GM03348 (cell line): Measurements from ENCODE around the gene F10.

ENCODE experiments used
- DNase-seq: peaks from one replicate; pipeline ENCODE4 v3.0.0; 2012; ENCODE audit warnings: low spot score

The F10 gene

GRCh38 chr13:113086991-113087922 lies 35.3 kb upstream of the F10 start:
- no peak for DNase-seq

- DNase-seq: no peak
Measured at GRCh38 chr13:113087923-113088690, 34.5 kb upstream of the F10 start.

- DNase-seq: no peak
Measured at GRCh38 chr13:113088691-113089020, 33.9 kb upstream of the F10 start.

GRCh38 chr13:113089693-113090414 lies 32.7 kb upstream of the F10 start:
- DNase-seq: no peak

DNA sequence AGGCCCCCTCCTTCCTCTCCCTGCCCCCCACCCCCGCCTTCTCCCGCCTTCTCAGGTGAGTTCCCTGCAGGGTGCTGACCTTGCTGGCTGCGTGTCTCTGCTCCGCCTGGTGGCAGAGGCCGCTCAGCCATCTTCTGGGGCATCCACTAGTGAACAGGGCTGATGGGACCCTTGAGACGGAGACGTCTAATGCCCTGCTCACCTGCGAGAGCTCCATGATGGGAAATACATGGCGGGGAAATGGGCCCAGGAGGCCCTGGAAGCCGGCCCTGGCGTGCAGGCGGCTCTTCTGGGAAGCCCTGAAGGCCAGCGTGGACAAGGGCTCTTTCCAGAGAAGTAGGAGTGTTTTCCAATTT lies 32.2 kb upstream of the F10 start:
- no peak for DNase-seq

- no peak for DNase-seq
Measured at GRCh38 chr13:113090806-113091205, 31.8 kb upstream of the F10 start.

DNA sequence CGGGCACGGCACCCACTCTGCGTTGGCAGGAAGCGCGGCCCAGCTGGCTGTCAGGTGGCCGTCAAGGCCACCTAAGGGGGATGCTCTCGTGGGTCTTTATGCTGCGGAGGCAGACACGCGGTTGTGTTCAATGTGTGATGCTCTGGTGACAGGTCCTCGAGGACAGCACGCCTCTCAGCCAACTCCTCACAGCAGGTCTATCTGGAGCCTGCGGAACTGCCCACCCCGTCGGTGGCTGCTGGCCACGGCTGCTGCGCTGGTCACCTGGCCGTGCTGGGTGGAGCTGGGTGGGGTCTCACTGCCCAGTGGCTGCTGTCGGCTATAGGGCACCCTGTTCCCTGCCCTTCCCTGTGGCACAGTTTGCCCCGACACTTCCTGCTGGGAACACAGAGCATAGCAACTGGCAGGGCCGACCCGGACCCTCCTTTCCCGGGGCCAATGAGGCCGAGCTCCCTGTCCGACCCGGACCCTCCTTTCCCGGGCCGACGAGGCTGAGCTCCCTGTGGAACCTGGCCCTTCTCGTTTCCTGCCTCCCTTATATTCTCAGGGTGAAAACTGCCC lies 31.3 kb upstream of the F10 start:
- no peak for DNase-seq

DNA sequence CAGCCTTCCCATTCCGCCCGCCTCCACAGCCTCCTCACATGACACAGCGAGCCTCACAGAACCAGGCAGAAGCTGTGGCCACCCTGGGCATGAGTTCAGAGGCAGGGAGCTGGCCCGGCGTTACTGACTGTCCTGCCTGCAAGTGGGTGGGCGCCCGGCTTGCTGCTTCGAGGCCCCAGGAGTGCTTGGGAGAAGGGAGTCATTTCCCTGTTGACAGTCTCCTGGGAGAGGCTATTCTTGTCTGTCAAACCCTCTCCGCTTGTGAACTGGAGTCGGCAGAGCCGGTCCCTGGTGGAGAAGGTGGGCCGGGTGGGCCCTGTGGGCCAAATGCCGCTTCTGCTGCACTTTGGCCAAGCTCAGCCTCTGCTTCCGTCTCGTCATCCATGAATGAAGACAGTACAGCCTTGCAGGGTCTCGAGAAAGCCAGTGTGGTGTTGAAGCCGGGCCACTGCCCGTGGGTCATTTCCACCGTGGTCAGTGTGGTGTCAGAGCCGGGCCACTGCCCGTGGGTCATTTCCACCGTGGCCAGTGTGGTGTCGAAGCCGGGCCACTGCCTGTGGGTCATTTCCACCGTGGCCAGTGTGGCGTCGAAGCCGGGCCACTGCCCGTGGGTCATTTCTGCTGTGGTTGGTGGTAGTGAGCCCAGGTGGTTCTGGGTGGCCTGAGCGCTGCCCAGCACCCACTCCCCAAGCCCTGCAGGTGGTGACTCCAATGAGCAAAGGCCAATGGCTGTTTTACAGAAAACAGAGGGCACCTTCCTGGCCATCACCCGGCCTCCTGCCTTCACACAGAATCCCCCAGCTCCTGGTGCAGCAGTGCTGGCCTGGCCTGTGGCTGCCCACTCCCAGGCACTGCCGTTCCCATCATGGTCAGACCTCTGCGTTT lies 30.5 kb upstream of the F10 start:
- DNase-seq: no peak

- no peak for DNase-seq
Measured at GRCh38 chr13:113092776-113093579, 29.6 kb upstream of the F10 start.

GRCh38 chr13:113093580-113094409 lies 28.8 kb upstream of the F10 start:
- DNase-seq: no peak

GRCh38 chr13:113094410-113094800 lies 28.2 kb upstream of the F10 start:
- DNase-seq: no peak

- no peak for DNase-seq
Measured at GRCh38 chr13:113095146-113096051, 27.2 kb upstream of the F10 start.

GRCh38 chr13:113096052-113096744 lies 26.4 kb upstream of the F10 start:
- DNase-seq: no peak

DNA sequence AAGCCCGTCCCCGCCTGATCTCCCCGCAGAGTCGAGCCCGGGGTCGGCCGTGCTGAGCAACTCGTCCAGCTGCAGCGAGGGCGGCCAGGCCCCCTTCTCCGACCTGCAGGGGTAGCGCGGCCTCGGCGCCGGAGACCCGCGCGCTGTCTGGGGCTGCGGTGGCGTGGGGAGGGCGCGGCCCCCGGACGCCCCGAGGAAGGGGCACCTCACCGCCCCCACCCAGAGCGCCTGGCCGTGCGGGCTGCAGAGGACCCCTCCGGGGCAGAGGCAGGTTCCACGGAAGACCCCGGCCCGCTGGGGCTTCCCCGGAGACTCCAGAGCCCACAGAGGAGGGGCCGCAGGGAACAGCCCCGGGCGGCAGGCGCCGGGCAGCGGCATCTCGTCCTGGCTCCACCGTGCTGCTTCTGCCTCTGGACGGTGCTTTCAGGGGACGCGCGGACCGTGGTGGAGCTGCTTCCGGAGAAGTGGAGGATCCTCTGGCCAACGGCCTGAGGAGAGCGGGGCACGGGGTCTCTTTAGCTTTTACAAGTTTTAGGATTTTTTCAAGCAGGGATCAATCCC lies 25.8 kb upstream of the F10 start:
- DNase-seq: no peak

DNA sequence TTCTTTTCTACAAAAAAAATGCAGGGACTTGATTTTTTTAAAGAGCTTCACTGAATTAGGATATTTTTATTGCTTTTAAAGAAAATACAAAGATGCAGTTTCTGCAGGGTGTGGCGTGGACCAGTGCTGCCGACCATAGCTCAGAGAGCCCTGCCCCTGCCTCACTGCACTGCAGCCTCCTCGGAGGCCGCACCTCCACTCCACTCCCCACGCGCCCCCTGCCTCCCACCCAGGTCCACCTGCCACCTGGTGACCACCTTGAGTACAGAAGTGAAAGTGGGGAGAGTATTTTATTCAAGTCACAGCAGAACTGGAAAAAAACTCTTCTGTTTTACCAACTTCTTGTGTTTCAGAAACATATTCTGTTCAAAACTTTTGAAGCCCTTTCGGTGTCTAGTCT lies 24.9 kb upstream of the F10 start:
- no peak for DNase-seq

DNA sequence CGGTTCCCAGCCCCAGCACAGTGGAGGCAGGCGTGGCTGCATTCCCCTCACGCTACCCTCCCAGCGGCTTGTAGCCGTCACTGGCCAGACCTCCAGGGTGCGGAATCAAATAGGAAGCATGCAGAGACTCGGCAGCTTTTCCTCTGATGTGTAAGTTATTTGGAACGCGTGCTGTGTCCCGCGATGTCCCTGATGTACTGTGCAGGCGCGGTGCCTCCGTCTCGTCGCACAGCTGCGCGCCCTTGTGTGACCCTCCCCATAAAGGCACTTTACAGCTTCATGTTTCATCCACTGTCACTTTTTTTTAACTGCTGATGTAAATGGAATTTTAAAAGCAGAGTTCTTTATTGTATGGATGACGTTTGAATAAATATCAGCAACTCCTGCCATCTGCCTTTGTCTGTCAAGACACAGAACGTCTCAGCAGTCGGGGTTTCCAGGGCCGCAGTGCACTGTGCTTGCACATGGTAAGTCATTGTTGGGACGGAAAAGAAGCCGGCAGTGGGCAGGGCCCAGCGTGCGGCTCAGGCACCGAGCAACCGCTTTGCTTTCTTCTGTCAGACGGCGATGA lies 24.4 kb upstream of the F10 start:
- DNase-seq: peak; percentile 79

DNA sequence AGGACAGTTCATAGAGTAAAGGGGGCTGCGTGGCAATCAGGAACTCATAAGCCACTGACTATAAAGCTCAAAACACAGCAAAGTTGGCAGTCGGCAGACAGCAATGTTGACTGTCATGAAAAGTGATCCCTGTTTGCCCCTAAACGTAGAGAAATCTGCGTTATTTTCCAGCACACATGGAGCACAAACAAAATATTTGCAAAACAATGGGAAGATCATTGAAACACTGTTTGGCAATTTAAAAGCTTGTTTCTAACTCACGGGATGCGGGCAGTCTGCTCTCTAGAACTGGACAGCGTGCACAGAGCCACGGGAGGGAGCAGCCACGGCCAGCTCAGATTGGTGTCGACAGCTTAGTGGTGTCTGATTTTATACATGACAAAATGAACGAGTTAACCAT lies 23.5 kb upstream of the F10 start:
- no peak for DNase-seq
